HEK293T (cell line): ENCODE measurements around the gene ENG.
A peak's percentile ranks its signal among the peaks of the same experiment; 100 is the strongest.

Experiments
- CTCF ChIA-PET: fragments of 350-600 bp; formaldehyde crosslinking; extraction: SDS; loops from one replicate; lab custom pipeline; 2021; ENCODE audit warnings: antibody characterized with exemption, inconsistent platforms; lab: Yijun Ruan, JAX
- POLR2A ChIA-PET: fragments of 350-600 bp; formaldehyde crosslinking; extraction: SDS; loops from one replicate; lab custom pipeline; 2020; ENCODE audit warnings: antibody characterized with exemption, inconsistent platforms; lab: Yijun Ruan, JAX
- DNase-seq: peaks from one replicate; pipeline ENCODE4 v3.0.0; 2012; ENCODE audit warnings: mixed read lengths; ENCODE audit errors: extremely low spot score
- ARNT ChIP-seq: fragments of 450-650 bp; IDR thresholded peaks from 2 replicates; pipeline ENCODE4 v1.6.1; 2017; ENCODE audit warnings: mild to moderate bottlenecking
- BHLHE40 ChIP-seq: fragments of 450-650 bp; IDR thresholded peaks from 2 replicates; pipeline ENCODE4 v1.6.1; 2016; ENCODE audit warnings: mild to moderate bottlenecking, moderate library complexity, borderline replicate concordance
- CTBP1 ChIP-seq: fragments of 450-650 bp; IDR thresholded peaks from 2 replicates; pipeline ENCODE4 v1.6.1; 2016; ENCODE audit warnings: borderline replicate concordance
- ELF4 ChIP-seq: fragments of 450-650 bp; IDR thresholded peaks from 2 replicates; pipeline ENCODE4 v1.6.1; 2017; ENCODE audit warnings: antibody characterized with exemption
- FOXA1 ChIP-seq: fragments of 450-650 bp; IDR thresholded peaks from 2 replicates; pipeline ENCODE4 v1.6.1; 2016; ENCODE audit warnings: mild to moderate bottlenecking
- FOXK2 ChIP-seq: fragments of 450-650 bp; IDR thresholded peaks from 2 replicates; pipeline ENCODE4 v1.6.1; 2016; ENCODE audit warnings: mild to moderate bottlenecking
- FOXM1 ChIP-seq: fragments of 450-650 bp; IDR thresholded peaks from 2 replicates; pipeline ENCODE4 v1.6.1; 2017; ENCODE audit warnings: mild to moderate bottlenecking, borderline replicate concordance
- HDGF ChIP-seq: fragments of 450-650 bp; IDR thresholded peaks from 2 replicates; pipeline ENCODE4 v1.6.1; 2017; ENCODE audit warnings: antibody characterized with exemption, borderline replicate concordance
- L3MBTL2 ChIP-seq: fragments of 450-650 bp; conservative IDR thresholded peaks from 2 replicates; pipeline ENCODE4 v1.6.1; 2016; ENCODE audit warnings: mild to moderate bottlenecking
- LEF1 ChIP-seq: fragments of 450-650 bp; IDR thresholded peaks from 2 replicates; pipeline ENCODE4 v1.6.1; 2017; ENCODE audit warnings: mild to moderate bottlenecking, borderline replicate concordance
- NFRKB ChIP-seq: fragments of 450-650 bp; IDR thresholded peaks from 2 replicates; pipeline ENCODE4 v1.6.1; 2016; ENCODE audit warnings: mild to moderate bottlenecking, moderate library complexity
- PKNOX1 ChIP-seq: fragments of 450-650 bp; IDR thresholded peaks from 2 replicates; pipeline ENCODE4 v1.6.1; 2016
- SP1 ChIP-seq: fragments of 450-650 bp; IDR thresholded peaks from 2 replicates; pipeline ENCODE4 v1.6.1; 2017
- SUZ12 ChIP-seq: fragments of 450-650 bp; IDR thresholded peaks from 2 replicates; pipeline ENCODE4 v1.6.1; 2016; ENCODE audit warnings: mild to moderate bottlenecking
- TARDBP ChIP-seq: fragments of 450-650 bp; IDR thresholded peaks from 2 replicates; pipeline ENCODE4 v1.6.1; 2016
- ZNF384 ChIP-seq: fragments of 450-650 bp; IDR thresholded peaks from 2 replicates; pipeline ENCODE4 v1.6.1; 2016

The ENG gene

GRCh38 chr9:127867356-127868277 is 13.2 kb upstream of the ENG start:
- CTCF ChIA-PET, result no interaction called here
- no peak for DNase-seq
- TF ChIP-seq FOXM1, result no peak
- POLR2A ChIA-PET, result no interaction called here

GRCh38 chr9:127866535-127866934 is 12.1 kb upstream of the ENG start:
- ChIA-PET CTCF (no interaction called here), POLR2A (no interaction called here)
- no peak for DNase-seq
- no peak for TF ChIP-seq SUZ12
- no peak for TF ChIP-seq ARNT
- no peak for TF ChIP-seq BHLHE40
- TF ChIP-seq HDGF, result no peak
- TF ChIP-seq PKNOX1, result no peak
- TF ChIP-seq FOXA1, result no peak
- no peak for TF ChIP-seq LEF1
- TF ChIP-seq ELF4, result no peak
- TF ChIP-seq SP1, result no peak
- no peak for TF ChIP-seq ZNF384
- TF ChIP-seq NFRKB, result no peak
- no peak for TF ChIP-seq L3MBTL2
- no peak for TF ChIP-seq FOXK2
- no peak for TF ChIP-seq TARDBP
- TF ChIP-seq FOXM1, result no peak

- POLR2A ChIA-PET, result no interaction called here
- no peak for DNase-seq
- CTCF ChIA-PET, result interaction anchor here (0.7 kb wide), 1 partner anchor 131 kb away, joined by 3 read pairs; no protein-coding TSS in a partner anchor
These were observed 11.4 kb upstream of the ENG start for GRCh38 chr9:127865645-127866464.

GRCh38 chr9:127863191-127863621 is 8.7 kb upstream of the ENG start:
- TF ChIP-seq SUZ12, result no peak
- TF ChIP-seq SP1, result no peak
- no peak for TF ChIP-seq LEF1
- no peak for TF ChIP-seq FOXA1
- no peak for TF ChIP-seq FOXM1
- TF ChIP-seq CTBP1, result no peak
- no peak for TF ChIP-seq NFRKB
- TF ChIP-seq TARDBP, result no peak
- TF ChIP-seq L3MBTL2, result no peak
- no peak for TF ChIP-seq FOXK2
- CTCF ChIA-PET, result interaction anchor here (0.6 to 1.1 kb wide), 2 partner anchors 128 to 228 kb away, joined by 4 read pairs; partner anchors contain the start of gene TOR2A
- POLR2A ChIA-PET, result interaction anchor here (0.8 kb wide), 1 partner anchor 37 kb away, joined by 3 read pairs; no protein-coding TSS in a partner anchor
- DNase-seq, result no peak

More at GRCh38 chr9:127865645-127866464, 11.4 kb upstream of the ENG start:
- 0 out of 2 replicates have a peak, but pooled peaks have one; percentile 51 for TF ChIP-seq TARDBP
- TF ChIP-seq LEF1, result no peak
- TF ChIP-seq HDGF, result no peak
- TF ChIP-seq ELF4, result peak; percentile 42; the same call in 1 of the 2 replicates
- no peak for TF ChIP-seq SP1

- CTCF ChIA-PET, result interaction anchor here (0.6 to 1.2 kb wide), 4 partner anchors 31 to 227 kb away, joined by 3 to 6 read pairs (median 4); partner anchors contain the start of gene TOR2A
These were observed 7.9 kb upstream of the ENG start for GRCh38 chr9:127862075-127863011.

GRCh38 chr9:127860779-127861178 is 6.3 kb upstream of the ENG start:
- CTCF ChIA-PET, result interaction anchor here (0.5 to 1.2 kb wide), 2 partner anchors 9 to 126 kb away, joined by 3 read pairs; partner anchors contain the start of gene TOR2A
- no peak for DNase-seq
- TF ChIP-seq FOXK2, result no peak
- TF ChIP-seq CTBP1, result no peak
- TF ChIP-seq ZNF384, result no peak
- no peak for TF ChIP-seq LEF1
- no peak for TF ChIP-seq TARDBP
- no peak for TF ChIP-seq HDGF
- TF ChIP-seq BHLHE40, result no peak
- TF ChIP-seq FOXA1, result no peak
- no peak for TF ChIP-seq NFRKB
- TF ChIP-seq SP1, result no peak
- no peak for TF ChIP-seq L3MBTL2
- no peak for TF ChIP-seq PKNOX1
- TF ChIP-seq ARNT, result no peak
- TF ChIP-seq FOXM1, result no peak
- TF ChIP-seq ELF4, result no peak
- TF ChIP-seq SUZ12, result no peak
- POLR2A ChIA-PET, result no interaction called here

More at GRCh38 chr9:127862075-127863011, 7.9 kb upstream of the ENG start:
- POLR2A ChIA-PET, result interaction anchor here (0.8 kb wide), 1 partner anchor 36 kb away, joined by 3 read pairs; no protein-coding TSS in a partner anchor
- DNase-seq, result no peak
- TF ChIP-seq FOXK2 (no peak), HDGF (no peak), CTBP1 (no peak), SUZ12 (no peak), NFRKB (no peak), LEF1 (no peak), BHLHE40 (no peak)
